ENCODE data around the gene SIRT1. TPM values are rescaled to one million over a fixed set of nuclear protein-coding genes. Genes with fewer than 3 reads are reported as not detected.
A peak's percentile ranks its signal among the peaks of the same experiment; 100 is the strongest.

SIRT1 gene
- total RNA-seq, 1 experiment from 2014 or later = 20.4 TPM

DNA sequence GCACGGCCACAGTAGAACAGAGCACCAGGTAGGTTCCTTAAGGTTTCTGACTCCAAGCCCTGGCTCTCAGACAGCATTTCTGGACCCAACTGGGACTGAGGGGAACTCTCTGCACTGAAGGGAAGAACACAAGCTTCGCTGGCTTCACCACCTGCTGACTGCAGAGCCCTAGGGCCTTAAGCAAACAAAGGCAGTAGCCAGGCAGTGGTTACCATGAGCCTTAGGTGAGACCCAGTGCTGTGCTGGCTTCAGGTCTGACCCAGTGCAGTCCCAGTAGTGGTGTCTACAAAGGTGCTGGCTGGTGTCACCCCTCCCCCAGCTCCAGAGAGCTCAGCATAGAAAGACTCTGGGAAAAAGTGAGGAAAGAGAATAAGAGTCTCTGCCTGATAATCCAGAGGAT lies 59.5 kb downstream of the SIRT1 start:
- Histone ChIP-seq H3F3A (ENCODE audit: low read length, unreplicated experiment) (no peaks in the 10 kb centered on the region), H4K20me1 (ENCODE audit: low read length) (no peaks in the 10 kb centered on the region), H3K36me3 (ENCODE audit: low read depth, low read length) (peaks cover 46% of the 10 kb centered on the region), H3K4me1 (ENCODE audit: insufficient read depth, low read length) (no peaks in the 10 kb centered on the region), H3K79me2 (ENCODE audit: low read length) (no peaks in the 10 kb centered on the region), H3K4me3 (ENCODE audit: low read length) (no peak overlapping the region), H3K4me2 (ENCODE audit: low read length) (no peak overlapping the region), H3K27me3 (ENCODE audit: low read length) (no peaks in the 10 kb centered on the region), H3K27ac (ENCODE audit: low read length) (no peak overlapping the region), H3K9me2 (replicated peaks; ENCODE audit: low read length) (no peaks in the 10 kb centered on the region), H2AFZ (ENCODE audit: low read length) (no peak overlapping the region), H3K9me3 (ENCODE audit: low read length) (no peaks in the 10 kb centered on the region), H3K9ac (ENCODE audit: low read length) (no peak overlapping the region)
- no TSS peak for BruUV-seq (replicated peaks)
- TF ChIP-seq, protein P1, sequence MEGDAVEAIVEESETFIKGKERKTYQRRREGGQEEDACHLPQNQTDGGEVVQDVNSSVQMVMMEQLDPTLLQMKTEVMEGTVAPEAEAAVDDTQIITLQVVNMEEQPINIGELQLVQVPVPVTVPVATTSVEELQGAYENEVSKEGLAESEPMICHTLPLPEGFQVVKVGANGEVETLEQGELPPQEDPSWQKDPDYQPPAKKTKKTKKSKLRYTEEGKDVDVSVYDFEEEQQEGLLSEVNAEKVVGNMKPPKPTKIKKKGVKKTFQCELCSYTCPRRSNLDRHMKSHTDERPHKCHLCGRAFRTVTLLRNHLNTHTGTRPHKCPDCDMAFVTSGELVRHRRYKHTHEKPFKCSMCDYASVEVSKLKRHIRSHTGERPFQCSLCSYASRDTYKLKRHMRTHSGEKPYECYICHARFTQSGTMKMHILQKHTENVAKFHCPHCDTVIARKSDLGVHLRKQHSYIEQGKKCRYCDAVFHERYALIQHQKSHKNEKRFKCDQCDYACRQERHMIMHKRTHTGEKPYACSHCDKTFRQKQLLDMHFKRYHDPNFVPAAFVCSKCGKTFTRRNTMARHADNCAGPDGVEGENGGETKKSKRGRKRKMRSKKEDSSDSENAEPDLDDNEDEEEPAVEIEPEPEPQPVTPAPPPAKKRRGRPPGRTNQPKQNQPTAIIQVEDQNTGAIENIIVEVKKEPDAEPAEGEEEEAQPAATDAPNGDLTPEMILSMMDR (conservative IDR thresholded peaks at IDR 0.05; ENCODE audit: low read depth, low read length) = no peak
- TF ChIP-seq EZH2phosphoT487 (IDR thresholded peaks at IDR 0.05; ENCODE audit: borderline replicate concordance, low read length) = no peak
- no peak for TF ChIP-seq EZH2 (IDR thresholded peaks at IDR 0.05; ENCODE audit: low read length, unreplicated experiment)
- CTCF ChIA-PET = interaction anchor here (0.7 kb wide), 1 partner anchor 88 kb away, joined by 3 read pairs; no protein-coding TSS in a partner anchor
- DNase-seq (no peak), ATAC-seq (no peak)
- intact Hi-C loops (cut with micrococcal nuclease) = no loop called here
- POLR2A ChIA-PET (ENCODE audit: unreplicated experiment) = no interaction called here

DNA sequence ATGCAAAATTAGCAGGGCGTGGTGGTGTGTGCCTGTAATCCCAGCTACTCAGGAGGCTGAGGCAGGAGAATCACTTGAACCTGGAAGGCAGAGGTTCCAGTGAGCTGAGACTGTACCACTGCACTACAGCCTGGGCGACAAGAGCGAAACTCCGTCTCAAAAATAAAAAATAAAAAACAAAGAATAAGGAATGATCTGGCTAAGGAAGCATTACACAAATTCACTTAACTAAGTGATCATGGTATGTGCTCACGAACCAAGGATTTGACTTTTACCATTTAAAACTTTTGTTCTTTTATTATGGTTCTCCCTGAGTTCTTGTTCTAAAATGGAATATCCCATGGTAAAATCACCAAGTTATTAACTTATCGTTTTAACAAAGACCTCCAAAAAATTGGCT lies 71.2 kb downstream of the SIRT1 start:
- no peak overlapping the region for H3K27ac ChIP-seq (ENCODE audit: low read length)
- H3K9me2 ChIP-seq (replicated peaks; ENCODE audit: low read length) = no peaks in the 10 kb centered on the region
- CTCF ChIA-PET = no interaction called here
- POLR2A ChIA-PET (ENCODE audit: unreplicated experiment) = no interaction called here
- no peak overlapping the region for H3K4me2 ChIP-seq (ENCODE audit: low read length)
- TF ChIP-seq EZH2 (IDR thresholded peaks at IDR 0.05; ENCODE audit: low read length, unreplicated experiment) = no peak
- TF ChIP-seq, protein P1 (conservative IDR thresholded peaks at IDR 0.05; ENCODE audit: low read depth, low read length) = no peak
- TF ChIP-seq EZH2phosphoT487 (IDR thresholded peaks at IDR 0.05; ENCODE audit: borderline replicate concordance, low read length) = no peak
- BruUV-seq (replicated peaks) = no TSS peak
- no peaks in the 10 kb centered on the region for H3K9me3 ChIP-seq (ENCODE audit: low read length)
- no peak overlapping the region for H3K9ac ChIP-seq (ENCODE audit: low read length)
- intact Hi-C loops (cut with micrococcal nuclease) = no loop called here
- DNase-seq = no peak
- no peaks in the 10 kb centered on the region for H3K79me2 ChIP-seq (ENCODE audit: low read length)
- H3K4me3 ChIP-seq (ENCODE audit: low read length) = no peak overlapping the region
- H3K4me1 ChIP-seq (ENCODE audit: insufficient read depth, low read length) = no peaks in the 10 kb centered on the region
- H3K27me3 ChIP-seq (ENCODE audit: low read length) = no peaks in the 10 kb centered on the region
- no peak overlapping the region for H2AFZ ChIP-seq (ENCODE audit: low read length)
- peaks cover 28% of the 10 kb centered on the region for H3K36me3 ChIP-seq (ENCODE audit: low read depth, low read length)
- ATAC-seq = no peak
- H4K20me1 ChIP-seq (ENCODE audit: low read length) = no peaks in the 10 kb centered on the region
- H3F3A ChIP-seq (ENCODE audit: low read length, unreplicated experiment) = no peaks in the 10 kb centered on the region

DNA sequence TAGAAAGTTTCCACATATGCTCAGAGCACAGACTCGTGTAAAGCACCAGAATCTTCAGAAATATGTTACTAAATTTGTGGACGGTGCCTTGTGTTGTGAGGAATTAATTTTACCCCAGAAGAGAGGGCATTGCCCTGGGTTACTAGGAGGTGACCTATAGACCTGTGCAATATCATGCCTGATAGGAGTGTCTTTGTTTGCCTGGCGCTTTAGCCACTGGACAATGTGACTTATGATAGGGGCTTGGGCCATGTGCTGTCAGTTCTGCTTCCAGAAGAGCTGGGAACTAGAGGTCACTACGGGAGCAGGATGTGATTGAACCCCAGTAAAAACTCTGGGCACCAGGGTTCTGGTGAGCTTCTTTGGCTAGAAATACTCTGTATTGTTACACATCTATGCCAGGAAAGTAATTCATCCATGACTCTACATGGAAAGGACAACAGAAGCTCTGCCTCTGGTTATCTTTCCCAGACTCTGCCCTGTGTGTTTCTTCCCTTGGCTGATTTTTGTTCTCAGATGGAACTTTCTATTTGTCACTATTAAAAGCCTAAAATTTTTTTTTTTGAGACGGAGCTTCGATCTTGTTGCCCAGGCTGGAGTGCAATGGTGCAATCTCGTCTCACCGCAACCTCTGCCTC lies 75.5 kb downstream of the SIRT1 start:
- no peak for TF ChIP-seq EZH2 (IDR thresholded peaks at IDR 0.05; ENCODE audit: low read length, unreplicated experiment)
- no peak for TF ChIP-seq EZH2phosphoT487 (IDR thresholded peaks at IDR 0.05; ENCODE audit: borderline replicate concordance, low read length)
- TF ChIP-seq, protein P1 (conservative IDR thresholded peaks at IDR 0.05; ENCODE audit: low read depth, low read length) = no peak
- intact Hi-C loops (cut with micrococcal nuclease) = no loop called here
- H3K4me1 ChIP-seq (ENCODE audit: insufficient read depth, low read length) = no peaks in the 10 kb centered on the region
- DNase-seq (no peak), ATAC-seq (peak; percentile 15; the same call in 1 of the 2 replicates)
- no peaks in the 10 kb centered on the region for H3K9me2 ChIP-seq (replicated peaks; ENCODE audit: low read length)
- H4K20me1 ChIP-seq (ENCODE audit: low read length) = no peaks in the 10 kb centered on the region
- no peaks in the 10 kb centered on the region for H3K79me2 ChIP-seq (ENCODE audit: low read length)
- H2AFZ ChIP-seq (ENCODE audit: low read length) = no peak overlapping the region
- H3K27me3 ChIP-seq (ENCODE audit: low read length) = no peaks in the 10 kb centered on the region
- H3K27ac ChIP-seq (ENCODE audit: low read length) = no peak overlapping the region
- CTCF ChIA-PET = no interaction called here
- no peak overlapping the region for H3K9ac ChIP-seq (ENCODE audit: low read length)
- no TSS peak for BruUV-seq (replicated peaks)
- no peaks in the 10 kb centered on the region for H3F3A ChIP-seq (ENCODE audit: low read length, unreplicated experiment)
- no peak overlapping the region for H3K4me3 ChIP-seq (ENCODE audit: low read length)
- H3K4me2 ChIP-seq (ENCODE audit: low read length) = no peak overlapping the region
- peaks cover 17% of the 10 kb centered on the region; the same call in 1 of the 2 replicates for H3K36me3 ChIP-seq (ENCODE audit: low read depth, low read length)
- H3K9me3 ChIP-seq (ENCODE audit: low read length) = no peaks in the 10 kb centered on the region
- POLR2A ChIA-PET (ENCODE audit: unreplicated experiment) = no interaction called here

Data from PC-3 (cell line).